Parietal lobe (tissue), 2 donors: ENCODE results near the gene BMP8B. TPM values are rescaled to one million over a fixed set of nuclear protein-coding genes. Genes with fewer than 3 reads are reported as not detected.

Experiments used
- small RNA-seq: library from RNA; depleted of rRNA; stranded (forward); fragments of <200 nt; gene quantifications from one replicate; pipeline ENCODE3, GENCODE V24; 2014; ENCODE audit warnings: low replicate concordance
- total RNA-seq: library from RNA; depleted of rRNA; stranded (reverse); fragments of >200 nt; gene quantifications from one replicate; pipeline ENCODE4 v1.2.3, GENCODE V29; 2014

The BMP8B gene, protein sequence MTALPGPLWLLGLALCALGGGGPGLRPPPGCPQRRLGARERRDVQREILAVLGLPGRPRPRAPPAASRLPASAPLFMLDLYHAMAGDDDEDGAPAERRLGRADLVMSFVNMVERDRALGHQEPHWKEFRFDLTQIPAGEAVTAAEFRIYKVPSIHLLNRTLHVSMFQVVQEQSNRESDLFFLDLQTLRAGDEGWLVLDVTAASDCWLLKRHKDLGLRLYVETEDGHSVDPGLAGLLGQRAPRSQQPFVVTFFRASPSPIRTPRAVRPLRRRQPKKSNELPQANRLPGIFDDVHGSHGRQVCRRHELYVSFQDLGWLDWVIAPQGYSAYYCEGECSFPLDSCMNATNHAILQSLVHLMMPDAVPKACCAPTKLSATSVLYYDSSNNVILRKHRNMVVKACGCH
- total RNA-seq: 0.63 TPM

DNA sequence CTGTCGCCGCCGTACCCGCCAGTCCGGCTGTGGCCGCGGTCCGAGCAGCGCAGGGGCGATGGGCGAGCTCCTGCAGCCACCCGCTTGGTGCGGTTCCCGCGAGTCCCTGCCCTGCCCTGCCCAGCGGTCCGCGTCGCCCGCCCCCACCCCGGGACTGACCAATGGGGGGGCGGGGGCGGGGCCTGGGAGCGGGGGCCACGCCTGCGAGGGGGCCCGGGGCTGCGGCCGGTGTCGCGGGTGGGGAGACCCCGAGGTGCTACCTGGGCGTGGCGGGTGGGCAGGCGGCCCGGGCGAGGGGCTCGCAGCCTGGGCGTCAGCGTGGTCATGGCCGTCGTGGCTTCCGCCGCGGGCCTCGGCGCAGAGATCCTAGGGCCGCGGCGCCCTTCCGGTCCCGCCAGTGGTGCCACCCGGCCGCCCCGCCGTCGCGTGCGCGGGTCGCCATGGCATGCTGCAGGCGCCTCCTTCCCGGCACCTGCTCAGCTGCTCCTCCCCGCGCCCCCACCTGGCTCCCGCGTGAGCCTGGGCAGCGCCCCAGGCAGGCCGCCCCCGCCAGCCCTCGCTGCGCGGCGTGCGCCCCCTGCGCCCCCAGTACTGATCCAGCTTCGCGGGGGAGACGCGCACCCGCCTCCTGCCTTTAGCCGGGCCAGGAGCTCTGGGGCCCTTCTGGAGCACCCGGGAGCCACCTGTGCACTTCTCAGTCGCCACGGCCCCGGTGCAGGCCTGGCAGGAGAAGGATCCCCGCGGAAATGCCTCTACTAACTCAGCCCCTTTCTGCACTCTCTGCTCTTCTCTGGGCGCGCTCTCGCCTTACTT, at the start of gene BMP8B:
BMP8B (minus strand) TSS at position 108 of the 813 bp plus-strand sequence. CDS start 380 bp downstream, outside the sequence.

DNA sequence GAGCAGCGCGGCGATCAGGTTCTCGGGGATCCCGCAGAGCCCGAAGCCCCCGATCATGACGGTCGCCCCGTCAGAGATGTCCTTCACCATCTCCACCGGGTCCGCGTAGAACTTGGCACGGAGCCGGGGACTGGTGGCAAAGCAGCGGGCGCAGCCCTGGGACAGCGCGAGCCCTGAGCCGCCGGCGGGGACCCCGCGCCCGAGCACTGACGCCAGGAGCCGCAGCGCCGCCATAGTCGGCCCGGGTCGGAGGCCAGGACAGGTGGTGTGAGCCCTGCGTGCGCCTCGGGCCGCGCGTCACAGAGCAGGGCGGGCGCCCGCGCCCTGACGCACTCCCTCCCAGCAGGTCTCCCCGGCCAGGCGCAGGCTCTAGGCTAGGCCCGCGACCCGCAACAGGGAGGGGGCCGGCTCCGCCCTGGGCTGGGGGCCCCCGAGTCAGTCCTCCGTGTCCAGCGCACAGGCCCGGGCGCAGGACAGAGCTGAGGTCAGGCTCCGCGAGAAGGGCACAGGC, 17.6 kb downstream of the BMP8B start, which contains the start of gene OXCT2:
OXCT2 (minus strand) TSS at position 327 of the 511 bp plus-strand sequence; CDS start at position 234, 93 bp downstream.

DNA sequence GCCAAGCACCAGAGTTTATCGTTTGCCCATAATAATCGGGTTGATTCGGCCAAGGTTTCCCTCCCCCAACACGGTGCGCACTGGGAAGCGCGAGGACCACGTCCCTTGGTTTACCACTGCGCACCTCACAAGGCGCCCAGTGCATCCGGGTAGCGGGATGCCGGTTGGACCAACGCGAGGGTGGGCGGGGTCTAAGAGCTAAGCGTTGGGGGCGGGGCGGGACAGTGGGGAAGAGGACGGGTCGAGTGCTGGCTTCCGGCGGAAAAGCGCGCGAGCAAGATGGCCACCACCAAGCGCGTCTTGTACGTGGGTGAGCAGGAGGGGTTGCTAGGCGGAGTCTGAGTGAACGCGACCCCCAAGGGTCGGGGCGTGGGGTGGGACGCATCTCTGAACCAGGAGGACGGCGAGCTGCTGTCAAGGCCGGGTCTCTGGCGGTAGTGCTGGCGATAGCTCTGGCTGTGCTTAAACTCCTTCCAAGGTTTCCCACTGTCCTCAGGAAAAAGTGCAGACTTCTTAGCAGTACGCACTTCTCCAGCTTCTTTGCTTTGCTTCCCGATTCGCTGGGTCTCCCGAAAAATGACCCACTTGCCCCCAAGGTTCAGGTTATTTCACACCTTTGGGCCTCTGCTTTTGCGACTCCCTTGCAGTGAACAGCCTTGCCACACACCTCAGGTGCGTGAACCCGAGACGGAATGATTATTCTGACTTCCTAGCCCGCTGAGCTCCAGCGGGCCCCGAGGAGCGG, 49.9 kb downstream of the BMP8B start, which contains the start of gene PPIE:
PPIE (plus strand) TSS at position 261 of the 745 bp plus-strand sequence; CDS start at position 280, 19 bp downstream.

Small RNA genes lying within 50 kb of the gene (small RNA-seq; reads per million reads assigned to genes)
- gene AL033527.1 (not detected), gene RNU7-121P (not detected)

Other genes starting within 250 kb of the BMP8B start
- gene PABPC4, start 212.1 kb downstream of the BMP8B start, total RNA-seq: 160 TPM
- gene HEYL, start 149.2 kb downstream of the BMP8B start, total RNA-seq: 0.63 TPM
- 2.2 TPM for gene NT5C1A, start 116.8 kb downstream of the BMP8B start, total RNA-seq
- gene HPCAL4, start 97.4 kb downstream of the BMP8B start, total RNA-seq: 47.9 TPM
- 31.6 TPM for gene PPIE, start 50.0 kb downstream of the BMP8B start, total RNA-seq
- 0.31 TPM for gene OXCT2, start 17.5 kb downstream of the BMP8B start, total RNA-seq
- gene TRIT1, start 94.6 kb upstream of the BMP8B start, total RNA-seq: 41.9 TPM
- 9.1 TPM for gene MYCL, start 113.1 kb upstream of the BMP8B start, total RNA-seq
- gene MFSD2A, start 166.3 kb upstream of the BMP8B start, total RNA-seq: 18.8 TPM